ENCODE data around the gene PRLR. TPM values are rescaled to one million over a fixed set of nuclear protein-coding genes. Genes with fewer than 3 reads are reported as not detected.

The PRLR gene
- total and polyA plus RNA-seq, 10 of the 15 experiments (the other 5 are each of a cell fraction or from before 2014, with no cell fraction given), result 0.03 to 8.1 (median 0.20) TPM

DNA sequence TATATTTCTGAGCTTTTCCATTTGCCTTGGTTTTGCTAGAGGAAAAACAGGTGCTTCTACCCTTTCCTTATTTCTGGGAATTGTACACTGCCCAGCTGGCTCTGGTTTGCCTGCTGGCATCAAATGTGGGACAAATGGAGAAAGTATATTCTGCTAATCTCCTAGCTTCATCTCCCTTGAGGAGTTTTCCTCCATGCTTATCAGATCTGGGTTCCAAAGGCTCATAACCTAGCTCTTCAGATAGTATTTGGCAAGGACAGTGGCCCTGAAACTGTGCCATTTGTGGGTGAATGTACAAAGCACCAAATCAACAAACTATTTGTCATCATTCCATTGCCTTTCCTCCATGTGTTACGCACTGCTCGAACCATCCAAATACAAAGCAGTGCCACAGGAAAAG lies 16.2 kb downstream of the PRLR start (continued):
- TF ChIP-seq EP300 (IDR thresholded peaks at IDR 0.05; ENCODE audit: borderline replicate concordance in 1 of 2, control insufficient read depth in 1 of 2, low read depth in 2 of 2, low read length in 2 of 2) (no peak), WRNIP1 (IDR thresholded peaks at IDR 0.05; ENCODE audit: borderline replicate concordance, low read depth, low read length) (no peak), SMC3 (IDR thresholded peaks at IDR 0.05; ENCODE audit: borderline replicate concordance, low read length) (no peak), SIX5 (IDR thresholded peaks at IDR 0.05; ENCODE audit: low read depth, low read length, severe bottlenecking) (no peak), SMAD1 (IDR thresholded peaks at IDR 0.05; ENCODE audit: low read depth, partially characterized antibody) (no peak), MTA2 (IDR thresholded peaks at IDR 0.05; ENCODE audit: low read depth) (no peak)
- TF ChIP-seq, protein P1, sequence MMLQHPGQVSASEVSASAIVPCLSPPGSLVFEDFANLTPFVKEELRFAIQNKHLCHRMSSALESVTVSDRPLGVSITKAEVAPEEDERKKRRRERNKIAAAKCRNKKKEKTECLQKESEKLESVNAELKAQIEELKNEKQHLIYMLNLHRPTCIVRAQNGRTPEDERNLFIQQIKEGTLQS (IDR thresholded peaks at IDR 0.05; ENCODE audit: borderline replicate concordance, extremely low read depth, low read depth, low read length), result no peak

DNA sequence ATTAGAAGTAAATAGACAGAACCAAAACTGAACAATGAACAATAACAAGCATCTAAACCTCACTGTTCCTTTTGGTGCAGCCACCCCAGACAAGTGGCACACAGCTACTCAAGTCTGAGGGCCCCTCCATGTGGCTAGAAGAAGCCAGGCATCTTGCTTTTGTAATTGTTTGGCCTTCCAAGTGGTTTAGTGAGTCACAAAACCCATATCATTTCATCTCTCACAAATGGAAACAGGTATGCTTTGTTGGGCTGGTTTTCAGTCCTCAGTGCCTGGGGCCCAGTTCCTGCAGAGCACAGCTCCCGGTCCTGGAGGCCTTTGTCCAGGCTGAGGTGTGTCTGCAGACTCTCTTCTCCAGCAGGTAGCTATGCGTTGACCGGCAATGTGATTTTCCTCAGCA lies 16.7 kb downstream of the PRLR start:
- H3K27ac ChIP-seq (ENCODE audit: control insufficient read depth, insufficient read depth), result no peak overlapping the region
- in situ Hi-C loops (cut with MboI), result no loop called here
- DNase-seq (ENCODE audit: low read depth, low spot score) (no peak), FAIRE-seq (no peak), ATAC-seq (peak; percentile 57)
- CTCF ChIA-PET, result interaction anchor here (0.9 to 4.6 kb wide), 23 partner anchors 10 to 691 kb away, joined by 3 to 104 read pairs (median 5); partner anchors contain the start of gene PRLR
- POLR2A ChIA-PET, result interaction anchor here (0.8 to 5.8 kb wide), 6 partner anchors 9 to 116 kb away, joined by 3 to 49 read pairs (median 6); partner anchors contain the start of gene PRLR
- H3K79me2 ChIP-seq (ENCODE audit: control insufficient read depth, insufficient read depth, low read length), result no peaks in the 10 kb centered on the region
- no peak overlapping the region for H3K4me2 ChIP-seq (ENCODE audit: control insufficient read depth, insufficient read depth)
- no TSS peak for BruUV-seq (replicated peaks)
- H3K9me3 ChIP-seq (replicated peaks; ENCODE audit: control insufficient read depth, insufficient read depth, low read length), result no peaks in the 10 kb centered on the region; the same call in 2 of the 3 replicates
- intact Hi-C loops (cut with micrococcal nuclease; ENCODE audit: unreplicated experiment), result loop anchor here (1.0 to 2.0 kb wide), 2 partner anchors 15 to 124 kb away; no protein-coding TSS in a partner anchor
- H3K36me3 ChIP-seq (ENCODE audit: control insufficient read depth in 2 of 2, insufficient read depth in 2 of 2, low read length in 1 of 2), result no peaks in the 10 kb centered on the region; a peak in 1 of 4 replicates
- H3K4me3 ChIP-seq, result no peak overlapping the region
- no peaks in the 10 kb centered on the region for H4K20me1 ChIP-seq (ENCODE audit: control insufficient read depth, insufficient read depth)
- H2AFZ ChIP-seq (ENCODE audit: control insufficient read depth, low read depth, low read length), result no peak overlapping the region
- H3K4me1 ChIP-seq (ENCODE audit: control insufficient read depth, insufficient read depth, low read length), result peaks cover 12% of the 10 kb centered on the region; the same call in 1 of the 2 replicates
- H3K27me3 ChIP-seq (replicated peaks in 1 of 2; ENCODE audit: control insufficient read depth in 2 of 2, insufficient read depth in 2 of 2, low read length in 1 of 2), result no peaks in the 10 kb centered on the region
- SMC1A ChIA-PET (ENCODE audit: uncharacterized antibody, unreplicated experiment), result interaction anchor here (0.6 to 13.1 kb wide), 22 partner anchors 10 to 713 kb away, joined by 3 to 224 read pairs (median 6); partner anchors contain the start of gene PRLR
- H3K9ac ChIP-seq (ENCODE audit: control insufficient read depth, insufficient read depth, low read length), result no peak overlapping the region
- RAD21 ChIA-PET (ENCODE audit: unreplicated experiment), result interaction anchor here (1.2 to 9.5 kb wide), 23 partner anchors 9 to 711 kb away, joined by 3 to 108 read pairs (median 6); partner anchors contain the start of gene PRLR
- 68% methylated on average over 3 of the region's 3 CpGs for WGBS (ENCODE audit: insufficient coverage, insufficient replicate concordance, low lambda C conversion rate, missing lambda C conversion rate)
- TF ChIP-seq, protein P2, sequence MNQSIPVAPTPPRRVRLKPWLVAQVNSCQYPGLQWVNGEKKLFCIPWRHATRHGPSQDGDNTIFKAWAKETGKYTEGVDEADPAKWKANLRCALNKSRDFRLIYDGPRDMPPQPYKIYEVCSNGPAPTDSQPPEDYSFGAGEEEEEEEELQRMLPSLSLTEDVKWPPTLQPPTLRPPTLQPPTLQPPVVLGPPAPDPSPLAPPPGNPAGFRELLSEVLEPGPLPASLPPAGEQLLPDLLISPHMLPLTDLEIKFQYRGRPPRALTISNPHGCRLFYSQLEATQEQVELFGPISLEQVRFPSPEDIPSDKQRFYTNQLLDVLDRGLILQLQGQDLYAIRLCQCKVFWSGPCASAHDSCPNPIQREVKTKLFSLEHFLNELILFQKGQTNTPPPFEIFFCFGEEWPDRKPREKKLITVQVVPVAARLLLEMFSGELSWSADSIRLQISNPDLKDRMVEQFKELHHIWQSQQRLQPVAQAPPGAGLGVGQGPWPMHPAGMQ (IDR thresholded peaks at IDR 0.05; ENCODE audit: borderline replicate concordance), result no peak
- TF ChIP-seq SMARCA5 (IDR thresholded peaks at IDR 0.05) (no peak), CHD2 (IDR thresholded peaks at IDR 0.05; ENCODE audit: borderline replicate concordance, low read depth, low read length) (no peak), NBN (IDR thresholded peaks at IDR 0.05) (no peak), TCF3 (IDR thresholded peaks at IDR 0.05; ENCODE audit: borderline replicate concordance, insufficient read depth, low read depth, low read length) (no peak), YBX1 (IDR thresholded peaks at IDR 0.05) (no peak), RELA (IDR thresholded peaks at IDR 0.05; ENCODE audit: borderline replicate concordance, partially characterized antibody) (no peak), ZNF384 (IDR thresholded peaks at IDR 0.05; ENCODE audit: borderline replicate concordance, low read depth, low read length) (no peak)
- TF ChIP-seq, protein P3, sequence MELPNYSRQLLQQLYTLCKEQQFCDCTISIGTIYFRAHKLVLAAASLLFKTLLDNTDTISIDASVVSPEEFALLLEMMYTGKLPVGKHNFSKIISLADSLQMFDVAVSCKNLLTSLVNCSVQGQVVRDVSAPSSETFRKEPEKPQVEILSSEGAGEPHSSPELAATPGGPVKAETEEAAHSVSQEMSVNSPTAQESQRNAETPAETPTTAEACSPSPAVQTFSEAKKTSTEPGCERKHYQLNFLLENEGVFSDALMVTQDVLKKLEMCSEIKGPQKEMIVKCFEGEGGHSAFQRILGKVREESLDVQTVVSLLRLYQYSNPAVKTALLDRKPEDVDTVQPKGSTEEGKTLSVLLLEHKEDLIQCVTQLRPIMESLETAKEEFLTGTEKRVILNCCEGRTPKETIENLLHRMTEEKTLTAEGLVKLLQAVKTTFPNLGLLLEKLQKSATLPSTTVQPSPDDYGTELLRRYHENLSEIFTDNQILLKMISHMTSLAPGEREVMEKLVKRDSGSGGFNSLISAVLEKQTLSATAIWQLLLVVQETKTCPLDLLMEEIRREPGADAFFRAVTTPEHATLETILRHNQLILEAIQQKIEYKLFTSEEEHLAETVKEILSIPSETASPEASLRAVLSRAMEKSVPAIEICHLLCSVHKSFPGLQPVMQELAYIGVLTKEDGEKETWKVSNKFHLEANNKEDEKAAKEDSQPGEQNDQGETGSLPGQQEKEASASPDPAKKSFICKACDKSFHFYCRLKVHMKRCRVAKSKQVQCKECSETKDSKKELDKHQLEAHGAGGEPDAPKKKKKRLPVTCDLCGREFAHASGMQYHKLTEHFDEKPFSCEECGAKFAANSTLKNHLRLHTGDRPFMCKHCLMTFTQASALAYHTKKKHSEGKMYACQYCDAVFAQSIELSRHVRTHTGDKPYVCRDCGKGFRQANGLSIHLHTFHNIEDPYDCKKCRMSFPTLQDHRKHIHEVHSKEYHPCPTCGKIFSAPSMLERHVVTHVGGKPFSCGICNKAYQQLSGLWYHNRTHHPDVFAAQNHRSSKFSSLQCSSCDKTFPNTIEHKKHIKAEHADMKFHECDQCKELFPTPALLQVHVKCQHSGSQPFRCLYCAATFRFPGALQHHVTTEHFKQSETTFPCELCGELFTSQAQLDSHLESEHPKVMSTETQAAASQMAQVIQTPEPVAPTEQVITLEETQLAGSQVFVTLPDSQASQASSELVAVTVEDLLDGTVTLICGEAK (IDR thresholded peaks at IDR 0.05; ENCODE audit: borderline replicate concordance), result no peak
